GM18867 (cell line): ENCODE measurements around the gene VPS8.
"Not testable (repeated sequence)": the region's sequence is repeated elsewhere in the genome, so short reads cannot be mapped to it uniquely, and the experiment has no call there.

Experiments used
- ATAC-seq: cut with Tn5 transposase; IDR thresholded peaks from one replicate; pipeline ENCODE4 v1.9.1; 2021; ENCODE audit warnings: mild to moderate bottlenecking, moderate library complexity; ENCODE audit not compliant: unreplicated experiment

VPS8 gene

GRCh38 chr3:184864000-184864399, 52.0 kb downstream of the VPS8 start:
- no peak for ATAC-seq

- ATAC-seq: no peak
Measured at GRCh38 chr3:184868477-184868876, 56.5 kb downstream of the VPS8 start.

- ATAC-seq: no peak
Measured at GRCh38 chr3:184872200-184872599, 60.2 kb downstream of the VPS8 start.

- ATAC-seq: no peak
Measured at GRCh38 chr3:184873141-184873540, 61.2 kb downstream of the VPS8 start.

- ATAC-seq: no peak
Measured at GRCh38 chr3:184874709-184875644, 63.0 kb downstream of the VPS8 start.

GRCh38 chr3:184880276-184881019, 68.5 kb downstream of the VPS8 start:
- no peak for ATAC-seq

- peak; percentile 85 for ATAC-seq
Measured at GRCh38 chr3:184884359-184885017, 72.5 kb downstream of the VPS8 start.

GRCh38 chr3:184885112-184885511, 73.1 kb downstream of the VPS8 start:
- ATAC-seq: no peak

- no peak for ATAC-seq
Measured at GRCh38 chr3:184887574-184887973, 75.6 kb downstream of the VPS8 start.

GRCh38 chr3:184889312-184889904, 77.4 kb downstream of the VPS8 start:
- ATAC-seq: no peak

GRCh38 chr3:184894051-184894450, 82.1 kb downstream of the VPS8 start:
- ATAC-seq: no peak

- no peak for ATAC-seq
Measured at GRCh38 chr3:184895350-184895749, 83.4 kb downstream of the VPS8 start.

GRCh38 chr3:184896336-184896735, 84.4 kb downstream of the VPS8 start:
- ATAC-seq: no peak

GRCh38 chr3:184899953-184900595, 88.1 kb downstream of the VPS8 start:
- no peak for ATAC-seq

- ATAC-seq: not testable (repeated sequence)
Measured at GRCh38 chr3:184907031-184907430, 95.1 kb downstream of the VPS8 start.

- no peak for ATAC-seq
Measured at GRCh38 chr3:184907681-184908649, 96.0 kb downstream of the VPS8 start.

GRCh38 chr3:184908859-184909258, 96.9 kb downstream of the VPS8 start:
- ATAC-seq: no peak

- ATAC-seq: no peak
Measured at GRCh38 chr3:184910664-184911063, 98.7 kb downstream of the VPS8 start.

GRCh38 chr3:184911570-184911969, 99.6 kb downstream of the VPS8 start:
- ATAC-seq: no peak
